Measurements from ENCODE around the gene CFAP119. TPM values are rescaled to one million over a fixed set of nuclear protein-coding genes. Genes with fewer than 3 reads are reported as not detected.

Gene CFAP119
- total RNA-seq, 1 experiment from 2014 or later, result 9.6 TPM

DNA sequence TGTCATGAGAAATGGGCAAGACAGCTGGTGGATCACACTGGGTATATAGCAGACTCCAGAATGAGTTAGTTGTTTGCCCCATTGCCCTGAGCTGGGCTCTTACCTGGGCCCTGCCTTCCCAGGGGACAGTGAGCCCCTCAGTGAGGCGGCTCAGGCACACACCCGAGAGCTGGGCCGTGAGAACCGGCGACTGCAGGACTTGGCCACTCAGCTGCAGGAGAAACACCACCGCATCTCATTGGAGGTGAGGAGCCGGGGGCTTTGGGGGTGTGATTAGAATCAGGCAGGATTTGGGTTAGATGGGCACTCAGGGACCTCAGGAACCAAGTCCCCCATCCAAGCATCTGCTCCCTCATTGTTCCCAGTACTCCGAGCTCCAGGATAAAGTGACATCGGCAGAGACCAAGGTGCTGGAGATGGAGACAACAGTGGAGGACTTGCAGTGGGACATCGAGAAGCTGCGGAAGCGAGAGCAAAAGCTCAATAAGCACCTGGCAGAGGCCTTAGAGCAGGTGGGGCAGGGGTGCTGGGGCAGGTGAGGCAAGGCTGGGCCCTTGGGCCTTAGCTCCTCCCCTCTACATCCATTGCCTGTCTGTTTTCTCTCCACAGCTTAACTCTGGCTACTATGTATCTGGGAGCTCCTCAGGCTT, 3.1 kb upstream of the CFAP119 start:
- Histone ChIP-seq H3K4me3 (ENCODE audit: low read length) (no peak overlapping the region), H3K36me3 (ENCODE audit: low read depth, low read length) (peaks cover 21% of the 10 kb centered on the region; the same call in 1 of the 2 replicates), H3K79me2 (ENCODE audit: low read length) (peaks cover 33% of the 10 kb centered on the region), H3F3A (ENCODE audit: low read length, unreplicated experiment) (no peaks in the 10 kb centered on the region), H3K9ac (ENCODE audit: low read length) (no peak overlapping the region), H3K9me2 (replicated peaks; ENCODE audit: low read length) (no peaks in the 10 kb centered on the region), H3K27me3 (ENCODE audit: low read length) (no peaks in the 10 kb centered on the region), H4K20me1 (ENCODE audit: low read length) (peaks cover 4% of the 10 kb centered on the region; the same call in 1 of the 2 replicates), H2AFZ (ENCODE audit: low read length) (no peak overlapping the region), H3K27ac (ENCODE audit: low read length) (no peak overlapping the region), H3K4me1 (ENCODE audit: insufficient read depth, low read length) (peaks cover 20% of the 10 kb centered on the region), H3K9me3 (ENCODE audit: low read length) (no peaks in the 10 kb centered on the region), H3K4me2 (ENCODE audit: low read length) (no peak overlapping the region)
- intact Hi-C loops (cut with micrococcal nuclease), result loop anchor here (5.0 kb wide), 1 partner anchor 108 kb away; the partner anchor contains the start of gene FBRS
- ChIA-PET CTCF (no interaction called here), POLR2A (ENCODE audit: unreplicated experiment) (no interaction called here)
- no peak for DNase-seq
- TF ChIP-seq EZH2phosphoT487 (IDR thresholded peaks at IDR 0.05; ENCODE audit: borderline replicate concordance, low read length) (no peak), EZH2 (IDR thresholded peaks at IDR 0.05; ENCODE audit: low read length, unreplicated experiment) (no peak)
- TF ChIP-seq, protein P1, sequence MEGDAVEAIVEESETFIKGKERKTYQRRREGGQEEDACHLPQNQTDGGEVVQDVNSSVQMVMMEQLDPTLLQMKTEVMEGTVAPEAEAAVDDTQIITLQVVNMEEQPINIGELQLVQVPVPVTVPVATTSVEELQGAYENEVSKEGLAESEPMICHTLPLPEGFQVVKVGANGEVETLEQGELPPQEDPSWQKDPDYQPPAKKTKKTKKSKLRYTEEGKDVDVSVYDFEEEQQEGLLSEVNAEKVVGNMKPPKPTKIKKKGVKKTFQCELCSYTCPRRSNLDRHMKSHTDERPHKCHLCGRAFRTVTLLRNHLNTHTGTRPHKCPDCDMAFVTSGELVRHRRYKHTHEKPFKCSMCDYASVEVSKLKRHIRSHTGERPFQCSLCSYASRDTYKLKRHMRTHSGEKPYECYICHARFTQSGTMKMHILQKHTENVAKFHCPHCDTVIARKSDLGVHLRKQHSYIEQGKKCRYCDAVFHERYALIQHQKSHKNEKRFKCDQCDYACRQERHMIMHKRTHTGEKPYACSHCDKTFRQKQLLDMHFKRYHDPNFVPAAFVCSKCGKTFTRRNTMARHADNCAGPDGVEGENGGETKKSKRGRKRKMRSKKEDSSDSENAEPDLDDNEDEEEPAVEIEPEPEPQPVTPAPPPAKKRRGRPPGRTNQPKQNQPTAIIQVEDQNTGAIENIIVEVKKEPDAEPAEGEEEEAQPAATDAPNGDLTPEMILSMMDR (conservative IDR thresholded peaks at IDR 0.05; ENCODE audit: low read depth, low read length), result no peak
- BruUV-seq (replicated peaks), result no TSS peak
- no peak for ATAC-seq

DNA sequence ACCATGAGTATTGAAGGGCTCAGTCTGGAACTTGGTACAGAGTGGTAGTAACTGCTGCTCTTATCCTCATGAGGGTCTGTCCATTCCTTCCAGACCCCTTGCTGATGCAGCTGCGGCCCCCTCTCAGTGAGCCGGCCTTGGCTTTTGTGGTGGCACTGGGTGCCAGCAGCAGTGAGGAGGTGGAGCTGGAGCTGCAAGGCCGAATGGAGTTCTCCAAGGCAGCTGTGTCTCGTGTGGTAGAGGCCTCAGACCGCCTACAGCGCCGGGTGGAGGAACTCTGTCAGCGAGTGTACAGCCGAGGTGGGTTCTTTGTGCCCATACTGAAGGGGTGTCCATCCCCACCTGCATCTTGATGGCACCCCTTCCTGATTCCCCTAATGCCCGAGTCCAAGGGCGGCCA, 2.2 kb upstream of the CFAP119 start:
- Histone ChIP-seq H3K4me1 (ENCODE audit: insufficient read depth, low read length) (peaks cover 20% of the 10 kb centered on the region), H3K4me3 (ENCODE audit: low read length) (peak overlapping the region; percentile 82; the same call in 1 of the 2 replicates), H3F3A (ENCODE audit: low read length, unreplicated experiment) (no peaks in the 10 kb centered on the region), H3K27me3 (ENCODE audit: low read length) (no peaks in the 10 kb centered on the region), H3K4me2 (ENCODE audit: low read length) (peak overlapping the region; percentile 89), H4K20me1 (ENCODE audit: low read length) (peaks cover 4% of the 10 kb centered on the region; the same call in 1 of the 2 replicates), H2AFZ (ENCODE audit: low read length) (no peak overlapping the region), H3K9me2 (replicated peaks; ENCODE audit: low read length) (no peaks in the 10 kb centered on the region), H3K79me2 (ENCODE audit: low read length) (peaks cover 33% of the 10 kb centered on the region), H3K9me3 (ENCODE audit: low read length) (no peaks in the 10 kb centered on the region), H3K9ac (ENCODE audit: low read length) (no peak overlapping the region), H3K36me3 (ENCODE audit: low read depth, low read length) (peaks cover 21% of the 10 kb centered on the region; the same call in 1 of the 2 replicates), H3K27ac (ENCODE audit: low read length) (no peak overlapping the region)
- POLR2A ChIA-PET (ENCODE audit: unreplicated experiment), result no interaction called here
- TF ChIP-seq, protein P1 (conservative IDR thresholded peaks at IDR 0.05; ENCODE audit: low read depth, low read length), result no peak
- no peak for TF ChIP-seq EZH2 (IDR thresholded peaks at IDR 0.05; ENCODE audit: low read length, unreplicated experiment)
- CTCF ChIA-PET, result no interaction called here
- no peak for ATAC-seq
- intact Hi-C loops (cut with micrococcal nuclease), result loop anchor here (5.0 kb wide), 1 partner anchor 107 kb away; the partner anchor contains the start of gene FBRS
- no TSS peak for BruUV-seq (replicated peaks)
- DNase-seq, result no peak
